SK-N-SH treated with all-trans-retinoic acid at 6 μM for 48 hours (cell line): ENCODE data around the gene COPS9.

Source experiments
- ATAC-seq: fragments of 200-7000 bp; cut with Tn5 transposase; 3 replicates; pipeline ENCODE4 v1.9.1; 2020; ENCODE audit warnings: mild to moderate bottlenecking, moderate library complexity
- ARNTL ChIP-seq: fragments of 450-650 bp; formaldehyde crosslinking; IDR thresholded peaks from 2 replicates; pipeline ENCODE4 v1.5.0; 2020; ENCODE audit warnings: low read depth, mild to moderate bottlenecking, moderate library complexity, borderline replicate concordance
- BACH2 ChIP-seq: fragments of 250-450 bp; sonication (Bioruptor Pico); IDR thresholded peaks from 2 replicates; pipeline ENCODE4 v1.9.0; 2021; ENCODE audit warnings: mild to moderate bottlenecking, borderline replicate concordance
- CSDC2 ChIP-seq: fragments of 250-450 bp; sonication (Bioruptor Pico); IDR thresholded peaks from 2 replicates; pipeline ENCODE4 v1.5.0; 2020; ENCODE audit warnings: mild to moderate bottlenecking, moderate library complexity
- ESRRG ChIP-seq: fragments of 250-450 bp; sonication (Bioruptor Pico); IDR thresholded peaks from 2 replicates; pipeline ENCODE4 v1.6.1; 2021; ENCODE audit warnings: mild to moderate bottlenecking
- GLIS3 ChIP-seq: fragments of 250-450 bp; sonication (Bioruptor Pico); IDR thresholded peaks from 2 replicates; pipeline ENCODE4 v1.5.0; 2020; ENCODE audit warnings: mild to moderate bottlenecking, moderate library complexity
- ISL1 ChIP-seq: fragments of 250-450 bp; sonication (Bioruptor Pico); IDR thresholded peaks from 2 replicates; pipeline ENCODE4 v2.1.2; 2022; ENCODE audit warnings: mild to moderate bottlenecking, moderate library complexity
- OSR1 ChIP-seq: fragments of 250-450 bp; sonication (Bioruptor Pico); IDR thresholded peaks from 2 replicates; pipeline ENCODE4 v1.8.0; 2022; ENCODE audit warnings: moderate library complexity, mild to moderate bottlenecking, inconsistent platforms
- PPARA ChIP-seq: fragments of 250-450 bp; sonication (Bioruptor Pico); IDR thresholded peaks from 2 replicates; pipeline ENCODE4 v1.5.0; 2020; ENCODE audit warnings: mild to moderate bottlenecking, borderline replicate concordance
- RARB ChIP-seq: fragments of 250-450 bp; sonication (Bioruptor Pico); IDR thresholded peaks from 2 replicates; pipeline ENCODE4 v1.8.0; 2021; ENCODE audit warnings: mild to moderate bottlenecking, moderate library complexity
- SNAI2 ChIP-seq: fragments of 250-450 bp; sonication (Bioruptor Pico); IDR thresholded peaks from 2 replicates; pipeline ENCODE4 v1.5.0; 2020; ENCODE audit warnings: mild to moderate bottlenecking, moderate library complexity
- TCF4 ChIP-seq: fragments of 250-450 bp; sonication (Bioruptor Pico); IDR thresholded peaks from 2 replicates; pipeline ENCODE4 v1.8.0; 2021; ENCODE audit warnings: mild to moderate bottlenecking, moderate library complexity, borderline replicate concordance
- TOX ChIP-seq: fragments of 250-450 bp; sonication (Bioruptor Pico); IDR thresholded peaks from 2 replicates; pipeline ENCODE4 v1.8.0; 2021; ENCODE audit warnings: mild to moderate bottlenecking, moderate library complexity, borderline replicate concordance
- ZC3H10 ChIP-seq: fragments of 250-450 bp; sonication (Bioruptor Pico); IDR thresholded peaks from 2 replicates; pipeline ENCODE4 v1.5.1; 2021; ENCODE audit warnings: mild to moderate bottlenecking, moderate library complexity
- ZFP3 ChIP-seq: fragments of 250-450 bp; sonication (Bioruptor Pico); IDR thresholded peaks from 2 replicates; pipeline ENCODE4 v1.5.0; 2020; ENCODE audit warnings: mild to moderate bottlenecking, moderate library complexity
- ZFP30 ChIP-seq: fragments of 450-650 bp; formaldehyde crosslinking; IDR thresholded peaks from 2 replicates; pipeline ENCODE4 v1.5.0; 2022; ENCODE audit warnings: mild to moderate bottlenecking, moderate library complexity
- ZNF565 ChIP-seq: fragments of 450-650 bp; formaldehyde crosslinking; conservative IDR thresholded peaks from 2 replicates; pipeline ENCODE4 v1.5.0; 2020; ENCODE audit warnings: low read depth, mild to moderate bottlenecking, moderate library complexity
- ZNF70 ChIP-seq: fragments of 450-650 bp; formaldehyde crosslinking; IDR thresholded peaks from 2 replicates; pipeline ENCODE4 v1.5.0; 2020; ENCODE audit warnings: mild to moderate bottlenecking, moderate library complexity
- ZNF8 ChIP-seq: fragments of 450-650 bp; formaldehyde crosslinking; IDR thresholded peaks from 2 replicates; pipeline ENCODE4 v1.5.0; 2020; ENCODE audit warnings: mild to moderate bottlenecking, moderate library complexity
- TF ChIP-seq, protein P1 (sequence below): fragments of 250-450 bp; sonication (Bioruptor Pico); IDR thresholded peaks from 2 replicates; pipeline ENCODE4 v1.5.1; 2021; ENCODE audit warnings: mild to moderate bottlenecking, moderate library complexity
- TF ChIP-seq, protein P2 (sequence below): fragments of 250-450 bp; sonication (Bioruptor Pico); IDR thresholded peaks from 2 replicates; pipeline ENCODE4 v1.5.1; 2020; ENCODE audit warnings: low read depth, mild to moderate bottlenecking, moderate library complexity
- TF ChIP-seq, protein P3 (sequence below): fragments of 250-450 bp; sonication (Bioruptor Pico); IDR thresholded peaks from 2 replicates; pipeline ENCODE4 v1.5.0; 2020; ENCODE audit warnings: mild to moderate bottlenecking, moderate library complexity
- TF ChIP-seq, protein P4 (sequence below): fragments of 250-450 bp; sonication (Bioruptor Pico); IDR thresholded peaks from 2 replicates; pipeline ENCODE4 v1.8.0; 2020; ENCODE audit warnings: mild to moderate bottlenecking, moderate library complexity, borderline replicate concordance
- TF ChIP-seq, protein P5 (sequence below): fragments of 250-450 bp; sonication (Bioruptor Pico); IDR thresholded peaks from 2 replicates; pipeline ENCODE4 v1.8.0; 2021; ENCODE audit warnings: low read depth, mild to moderate bottlenecking, moderate library complexity, borderline replicate concordance

The COPS9 gene

DNA sequence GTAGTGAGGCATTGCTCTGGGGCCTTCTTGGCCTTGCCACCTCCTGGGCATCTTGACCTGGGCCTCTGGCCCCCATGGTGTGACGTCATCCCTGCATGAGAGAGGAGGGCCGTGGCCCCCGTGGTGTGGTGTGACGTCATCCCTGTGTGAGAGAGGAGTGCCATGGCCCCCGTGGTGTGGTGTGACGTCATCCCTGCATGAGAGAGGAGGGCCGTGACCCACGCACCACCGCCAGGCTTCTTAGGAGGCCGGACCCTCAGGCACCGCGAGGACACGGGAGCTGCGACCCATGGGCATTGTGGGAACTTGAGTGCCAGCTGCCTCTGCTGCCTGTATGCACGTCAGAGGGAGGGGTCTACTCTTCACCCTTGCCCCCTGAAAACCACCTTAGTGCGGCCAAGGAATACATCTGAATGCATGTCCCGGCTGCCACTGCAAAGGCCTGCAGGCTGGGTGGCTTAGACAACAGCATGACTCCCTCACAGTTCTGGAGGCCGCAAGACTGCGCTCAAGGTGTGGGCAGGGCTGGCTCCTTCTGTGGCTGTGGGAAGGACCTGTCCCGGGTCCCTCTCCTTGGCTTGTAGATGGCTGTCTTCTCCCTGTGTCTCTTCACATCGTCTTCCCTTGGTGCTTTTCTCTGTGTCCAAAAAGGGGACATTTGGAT, 25.1 kb upstream of the COPS9 start:
- ATAC-seq, result no peak
- TF ChIP-seq, protein P1, sequence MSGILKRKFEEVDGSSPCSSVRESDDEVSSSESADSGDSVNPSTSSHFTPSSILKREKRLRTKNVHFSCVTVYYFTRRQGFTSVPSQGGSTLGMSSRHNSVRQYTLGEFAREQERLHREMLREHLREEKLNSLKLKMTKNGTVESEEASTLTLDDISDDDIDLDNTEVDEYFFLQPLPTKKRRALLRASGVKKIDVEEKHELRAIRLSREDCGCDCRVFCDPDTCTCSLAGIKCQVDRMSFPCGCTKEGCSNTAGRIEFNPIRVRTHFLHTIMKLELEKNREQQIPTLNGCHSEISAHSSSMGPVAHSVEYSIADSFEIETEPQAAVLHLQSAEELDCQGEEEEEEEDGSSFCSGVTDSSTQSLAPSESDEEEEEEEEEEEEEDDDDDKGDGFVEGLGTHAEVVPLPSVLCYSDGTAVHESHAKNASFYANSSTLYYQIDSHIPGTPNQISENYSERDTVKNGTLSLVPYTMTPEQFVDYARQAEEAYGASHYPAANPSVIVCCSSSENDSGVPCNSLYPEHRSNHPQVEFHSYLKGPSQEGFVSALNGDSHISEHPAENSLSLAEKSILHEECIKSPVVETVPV (CRISPR knock-in tag), result no peak
- no peak for TF ChIP-seq RARB (CRISPR knock-in tag)
- TF ChIP-seq ISL1 (CRISPR knock-in tag), result no peak
- TF ChIP-seq TCF4, result no peak
- no peak for TF ChIP-seq CSDC2 (CRISPR knock-in tag)
- TF ChIP-seq ESRRG (CRISPR knock-in tag), result no peak
- no peak for TF ChIP-seq ZNF70 (CRISPR knock-in tag)
- no peak for TF ChIP-seq ZC3H10 (CRISPR knock-in tag)
- no peak for TF ChIP-seq OSR1 (CRISPR knock-in tag)
- TF ChIP-seq, protein P2, sequence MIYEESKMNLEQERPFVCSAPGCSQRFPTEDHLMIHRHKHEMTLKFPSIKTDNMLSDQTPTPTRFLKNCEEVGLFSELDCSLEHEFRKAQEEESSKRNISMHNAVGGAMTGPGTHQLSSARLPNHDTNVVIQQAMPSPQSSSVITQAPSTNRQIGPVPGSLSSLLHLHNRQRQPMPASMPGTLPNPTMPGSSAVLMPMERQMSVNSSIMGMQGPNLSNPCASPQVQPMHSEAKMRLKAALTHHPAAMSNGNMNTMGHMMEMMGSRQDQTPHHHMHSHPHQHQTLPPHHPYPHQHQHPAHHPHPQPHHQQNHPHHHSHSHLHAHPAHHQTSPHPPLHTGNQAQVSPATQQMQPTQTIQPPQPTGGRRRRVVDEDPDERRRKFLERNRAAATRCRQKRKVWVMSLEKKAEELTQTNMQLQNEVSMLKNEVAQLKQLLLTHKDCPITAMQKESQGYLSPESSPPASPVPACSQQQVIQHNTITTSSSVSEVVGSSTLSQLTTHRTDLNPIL (CRISPR knock-in tag), result no peak
- TF ChIP-seq BACH2, result no peak
- TF ChIP-seq, protein P3, sequence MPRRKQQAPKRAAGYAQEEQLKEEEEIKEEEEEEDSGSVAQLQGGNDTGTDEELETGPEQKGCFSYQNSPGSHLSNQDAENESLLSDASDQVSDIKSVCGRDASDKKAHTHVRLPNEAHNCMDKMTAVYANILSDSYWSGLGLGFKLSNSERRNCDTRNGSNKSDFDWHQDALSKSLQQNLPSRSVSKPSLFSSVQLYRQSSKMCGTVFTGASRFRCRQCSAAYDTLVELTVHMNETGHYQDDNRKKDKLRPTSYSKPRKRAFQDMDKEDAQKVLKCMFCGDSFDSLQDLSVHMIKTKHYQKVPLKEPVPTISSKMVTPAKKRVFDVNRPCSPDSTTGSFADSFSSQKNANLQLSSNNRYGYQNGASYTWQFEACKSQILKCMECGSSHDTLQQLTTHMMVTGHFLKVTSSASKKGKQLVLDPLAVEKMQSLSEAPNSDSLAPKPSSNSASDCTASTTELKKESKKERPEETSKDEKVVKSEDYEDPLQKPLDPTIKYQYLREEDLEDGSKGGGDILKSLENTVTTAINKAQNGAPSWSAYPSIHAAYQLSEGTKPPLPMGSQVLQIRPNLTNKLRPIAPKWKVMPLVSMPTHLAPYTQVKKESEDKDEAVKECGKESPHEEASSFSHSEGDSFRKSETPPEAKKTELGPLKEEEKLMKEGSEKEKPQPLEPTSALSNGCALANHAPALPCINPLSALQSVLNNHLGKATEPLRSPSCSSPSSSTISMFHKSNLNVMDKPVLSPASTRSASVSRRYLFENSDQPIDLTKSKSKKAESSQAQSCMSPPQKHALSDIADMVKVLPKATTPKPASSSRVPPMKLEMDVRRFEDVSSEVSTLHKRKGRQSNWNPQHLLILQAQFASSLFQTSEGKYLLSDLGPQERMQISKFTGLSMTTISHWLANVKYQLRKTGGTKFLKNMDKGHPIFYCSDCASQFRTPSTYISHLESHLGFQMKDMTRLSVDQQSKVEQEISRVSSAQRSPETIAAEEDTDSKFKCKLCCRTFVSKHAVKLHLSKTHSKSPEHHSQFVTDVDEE (CRISPR knock-in tag), result no peak
- no peak for TF ChIP-seq ZNF8 (CRISPR knock-in tag)
- no peak for TF ChIP-seq GLIS3 (CRISPR knock-in tag)
- TF ChIP-seq PPARA, result no peak
- no peak for TF ChIP-seq ARNTL (CRISPR knock-in tag)
- TF ChIP-seq, protein P4, sequence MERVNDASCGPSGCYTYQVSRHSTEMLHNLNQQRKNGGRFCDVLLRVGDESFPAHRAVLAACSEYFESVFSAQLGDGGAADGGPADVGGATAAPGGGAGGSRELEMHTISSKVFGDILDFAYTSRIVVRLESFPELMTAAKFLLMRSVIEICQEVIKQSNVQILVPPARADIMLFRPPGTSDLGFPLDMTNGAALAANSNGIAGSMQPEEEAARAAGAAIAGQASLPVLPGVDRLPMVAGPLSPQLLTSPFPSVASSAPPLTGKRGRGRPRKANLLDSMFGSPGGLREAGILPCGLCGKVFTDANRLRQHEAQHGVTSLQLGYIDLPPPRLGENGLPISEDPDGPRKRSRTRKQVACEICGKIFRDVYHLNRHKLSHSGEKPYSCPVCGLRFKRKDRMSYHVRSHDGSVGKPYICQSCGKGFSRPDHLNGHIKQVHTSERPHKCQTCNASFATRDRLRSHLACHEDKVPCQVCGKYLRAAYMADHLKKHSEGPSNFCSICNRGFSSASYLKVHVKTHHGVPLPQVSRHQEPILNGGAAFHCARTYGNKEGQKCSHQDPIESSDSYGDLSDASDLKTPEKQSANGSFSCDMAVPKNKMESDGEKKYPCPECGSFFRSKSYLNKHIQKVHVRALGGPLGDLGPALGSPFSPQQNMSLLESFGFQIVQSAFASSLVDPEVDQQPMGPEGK, result no peak
- TF ChIP-seq TOX (CRISPR knock-in tag), result no peak
- no peak for TF ChIP-seq ZNF565 (CRISPR knock-in tag)
- TF ChIP-seq, protein P5, sequence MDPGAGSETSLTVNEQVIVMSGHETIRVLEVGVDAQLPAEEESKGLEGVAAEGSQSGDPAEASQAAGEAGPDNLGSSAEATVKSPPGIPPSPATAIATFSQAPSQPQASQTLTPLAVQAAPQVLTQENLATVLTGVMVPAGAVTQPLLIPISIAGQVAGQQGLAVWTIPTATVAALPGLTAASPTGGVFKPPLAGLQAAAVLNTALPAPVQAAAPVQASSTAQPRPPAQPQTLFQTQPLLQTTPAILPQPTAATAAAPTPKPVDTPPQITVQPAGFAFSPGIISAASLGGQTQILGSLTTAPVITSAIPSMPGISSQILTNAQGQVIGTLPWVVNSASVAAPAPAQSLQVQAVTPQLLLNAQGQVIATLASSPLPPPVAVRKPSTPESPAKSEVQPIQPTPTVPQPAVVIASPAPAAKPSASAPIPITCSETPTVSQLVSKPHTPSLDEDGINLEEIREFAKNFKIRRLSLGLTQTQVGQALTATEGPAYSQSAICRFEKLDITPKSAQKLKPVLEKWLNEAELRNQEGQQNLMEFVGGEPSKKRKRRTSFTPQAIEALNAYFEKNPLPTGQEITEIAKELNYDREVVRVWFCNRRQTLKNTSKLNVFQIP (CRISPR knock-in tag), result no peak

DNA sequence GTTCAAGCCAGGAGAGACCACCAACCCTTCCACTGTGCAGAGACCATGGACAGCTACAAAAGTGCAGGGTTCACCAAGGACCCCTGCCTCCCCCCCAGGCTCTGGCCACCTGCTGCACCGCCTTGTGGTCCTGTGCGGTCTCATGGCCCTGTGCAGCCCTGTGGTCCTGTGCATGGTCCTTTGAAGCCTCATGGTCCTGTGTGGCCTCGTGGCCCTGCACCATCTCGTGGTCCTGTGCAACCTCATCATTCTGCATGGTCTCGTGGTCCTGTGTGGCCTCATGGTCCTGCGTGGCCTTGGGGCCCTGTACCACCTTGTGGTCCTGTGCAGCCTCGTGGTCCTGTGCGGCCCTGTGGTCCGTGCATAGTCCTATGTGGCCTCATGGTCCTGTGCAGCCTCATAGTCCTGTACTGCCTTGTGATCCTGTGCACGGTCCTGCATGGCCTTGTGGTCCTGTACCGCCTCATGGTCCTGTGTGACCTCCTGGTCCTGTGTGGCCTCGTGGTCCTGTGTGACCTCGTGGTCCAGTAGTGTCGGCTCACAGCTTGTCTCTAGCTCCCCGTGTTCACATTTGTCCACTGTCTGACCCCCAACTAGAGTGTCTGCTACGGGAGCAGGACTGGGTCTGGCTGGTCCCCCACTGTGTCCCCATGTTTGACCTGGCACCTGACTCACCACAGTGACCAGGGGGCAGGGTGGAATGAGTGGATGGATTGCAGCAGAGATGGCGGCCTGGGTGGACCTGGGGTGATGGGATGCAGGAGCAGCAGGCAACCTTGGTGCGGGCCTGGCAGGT, 24.4 kb upstream of the COPS9 start:
- no peak for TF ChIP-seq SNAI2 (CRISPR knock-in tag)
- no peak for TF ChIP-seq RARB (CRISPR knock-in tag)
- no peak for TF ChIP-seq ZFP30
- TF ChIP-seq, protein P2 (CRISPR knock-in tag), result no peak
- no peak for TF ChIP-seq ZFP3 (CRISPR knock-in tag)
- TF ChIP-seq, protein P3 (CRISPR knock-in tag), result no peak
- TF ChIP-seq, protein P5 (CRISPR knock-in tag), result no peak
- no peak for TF ChIP-seq CSDC2 (CRISPR knock-in tag)
- TF ChIP-seq OSR1 (CRISPR knock-in tag), result no peak
- ATAC-seq, result no peak
